ENCODE data around the gene TLN1.

- TF ChIP-seq, protein P1, sequence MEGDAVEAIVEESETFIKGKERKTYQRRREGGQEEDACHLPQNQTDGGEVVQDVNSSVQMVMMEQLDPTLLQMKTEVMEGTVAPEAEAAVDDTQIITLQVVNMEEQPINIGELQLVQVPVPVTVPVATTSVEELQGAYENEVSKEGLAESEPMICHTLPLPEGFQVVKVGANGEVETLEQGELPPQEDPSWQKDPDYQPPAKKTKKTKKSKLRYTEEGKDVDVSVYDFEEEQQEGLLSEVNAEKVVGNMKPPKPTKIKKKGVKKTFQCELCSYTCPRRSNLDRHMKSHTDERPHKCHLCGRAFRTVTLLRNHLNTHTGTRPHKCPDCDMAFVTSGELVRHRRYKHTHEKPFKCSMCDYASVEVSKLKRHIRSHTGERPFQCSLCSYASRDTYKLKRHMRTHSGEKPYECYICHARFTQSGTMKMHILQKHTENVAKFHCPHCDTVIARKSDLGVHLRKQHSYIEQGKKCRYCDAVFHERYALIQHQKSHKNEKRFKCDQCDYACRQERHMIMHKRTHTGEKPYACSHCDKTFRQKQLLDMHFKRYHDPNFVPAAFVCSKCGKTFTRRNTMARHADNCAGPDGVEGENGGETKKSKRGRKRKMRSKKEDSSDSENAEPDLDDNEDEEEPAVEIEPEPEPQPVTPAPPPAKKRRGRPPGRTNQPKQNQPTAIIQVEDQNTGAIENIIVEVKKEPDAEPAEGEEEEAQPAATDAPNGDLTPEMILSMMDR (IDR thresholded peaks at IDR 0.05 in 4 of 5, conservative IDR thresholded peaks at IDR 0.05 in 1 of 5) = no peak
- peak; percentile 23 to 49 for TF ChIP-seq POLR2A (IDR thresholded peaks at IDR 0.05)
Measured at GRCh38 chr9:35757226-35757891, 25.4 kb upstream of the TLN1 start.

All from gastrocnemius medialis (tissue), 4 donors.